NCI-H187 (cell line): ENCODE data around the gene CFAP20DC.
"Not testable (repeated sequence)": the region's sequence is repeated elsewhere in the genome, so short reads cannot be mapped to it uniquely, and the experiment has no call there.

ENCODE experiments used
- DNase-seq, 2 experiments: peaks; one replicate each; lab custom pipeline; 2025; lab: John Stamatoyannopoulos, UW

The CFAP20DC gene

DNA sequence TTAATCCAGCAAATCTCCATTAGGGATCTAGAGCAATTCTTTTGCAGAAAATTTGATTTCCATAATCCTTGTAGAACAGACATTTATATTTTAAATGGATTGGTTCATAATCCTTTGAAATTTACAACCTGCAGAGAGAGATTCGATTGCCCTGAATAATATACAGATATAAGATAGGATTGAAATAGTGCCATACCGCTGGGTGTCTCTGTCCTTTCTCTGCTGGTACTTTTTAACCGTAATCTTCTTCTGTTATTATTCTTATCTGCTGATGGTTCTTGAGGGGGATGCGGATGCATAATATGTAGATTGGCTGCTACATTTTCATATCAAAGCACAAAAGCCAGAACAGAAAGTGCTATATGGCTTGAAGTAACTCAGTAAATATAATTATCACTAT, 182.2 kb downstream of the CFAP20DC start:
- DNase-seq = no peak

DNA sequence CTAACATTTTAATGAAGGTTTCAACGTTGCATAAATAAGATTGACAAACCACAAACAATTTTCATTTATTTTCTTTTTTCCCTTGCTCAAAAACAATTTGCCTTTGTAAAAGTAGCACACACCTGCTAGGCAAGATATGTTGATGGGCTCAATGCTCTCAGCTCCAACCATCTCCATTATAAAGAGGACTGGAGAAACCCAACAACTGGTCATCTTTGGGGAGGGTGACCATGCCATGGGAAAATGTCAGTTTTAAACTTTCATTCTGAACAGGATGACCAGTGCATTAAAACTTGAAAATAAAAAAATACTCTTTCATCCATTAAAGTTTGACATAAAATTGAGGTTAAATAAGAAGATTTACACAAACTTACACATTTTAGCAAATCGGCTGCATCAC, 183.7 kb downstream of the CFAP20DC start:
- no peak for DNase-seq

DNA sequence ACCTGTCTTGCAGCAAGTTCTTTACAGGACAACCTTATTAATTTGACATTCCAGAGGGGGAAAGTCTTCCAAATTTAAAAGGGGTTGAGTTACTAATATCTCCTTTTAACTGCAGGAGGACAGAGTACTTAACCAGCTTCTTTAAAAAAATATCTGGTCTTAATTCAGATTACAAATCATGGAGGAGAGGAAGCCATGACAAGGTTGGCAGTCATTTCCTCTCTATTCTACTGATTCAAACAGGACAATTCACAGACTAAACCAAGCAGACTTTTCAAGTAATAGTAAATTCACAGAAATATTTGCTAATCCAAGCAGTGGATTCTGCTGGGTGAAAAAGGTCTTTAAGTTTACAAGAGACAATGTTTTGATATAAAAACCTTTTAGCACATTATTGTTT, 185.3 kb downstream of the CFAP20DC start:
- no peak for DNase-seq

DNA sequence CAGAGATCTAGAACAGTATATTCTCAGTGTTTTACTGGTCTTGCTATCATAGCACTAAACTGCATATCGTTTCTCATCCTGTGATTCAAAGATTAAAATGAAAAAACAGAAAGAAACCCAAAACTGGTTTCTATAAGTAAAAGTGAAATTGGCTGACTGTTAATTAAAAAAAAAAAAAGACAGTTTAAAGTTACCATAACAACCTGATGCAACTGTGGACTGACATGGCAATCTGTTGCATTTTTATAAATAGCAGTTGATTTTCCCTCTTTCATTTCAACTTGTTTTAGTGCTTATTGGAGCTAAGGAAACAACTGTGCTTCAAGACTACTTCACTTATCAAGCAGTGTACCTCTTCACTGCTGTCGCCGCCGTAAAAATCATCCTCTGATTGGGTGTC, 186.6 kb downstream of the CFAP20DC start:
- no peak for DNase-seq

DNA sequence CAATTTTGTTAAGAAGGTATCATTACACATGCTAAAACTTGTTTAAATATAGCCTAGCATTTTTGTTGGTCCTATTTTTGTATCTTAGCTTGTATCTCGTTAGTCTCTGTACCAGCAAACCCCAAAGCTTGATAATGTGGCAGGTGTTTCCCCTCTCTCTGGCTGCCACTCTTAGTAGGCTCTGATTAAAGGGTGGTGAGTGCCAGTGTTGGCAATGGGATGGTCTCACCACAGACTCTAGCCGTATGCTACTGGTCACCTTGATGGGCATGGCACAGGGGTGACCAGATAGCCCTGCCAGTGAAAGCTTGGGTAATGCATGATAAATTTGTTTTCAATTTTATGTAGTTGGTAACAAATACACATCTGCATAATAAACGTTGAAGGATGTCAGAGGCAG, 188.3 kb downstream of the CFAP20DC start:
- no peak for DNase-seq

DNA sequence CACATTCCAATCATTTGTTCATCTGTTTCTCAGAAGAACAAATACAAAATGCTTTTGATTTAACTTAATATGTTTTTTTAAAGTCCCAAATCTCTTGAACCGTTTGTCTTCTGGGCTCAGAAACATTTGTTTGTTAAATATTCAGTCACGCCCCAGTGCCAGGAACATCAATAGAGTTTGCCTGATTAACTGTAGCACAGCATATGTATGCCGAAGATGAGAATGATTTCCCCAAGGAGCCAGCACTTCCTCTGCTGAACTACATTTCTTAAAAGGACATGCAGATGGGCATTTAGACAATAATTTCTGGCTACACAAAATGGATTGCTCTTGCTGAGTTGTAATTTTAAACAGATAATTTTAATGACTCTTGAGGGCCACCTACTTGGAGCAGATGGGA, 191.7 kb downstream of the CFAP20DC start:
- DNase-seq = no peak

DNA sequence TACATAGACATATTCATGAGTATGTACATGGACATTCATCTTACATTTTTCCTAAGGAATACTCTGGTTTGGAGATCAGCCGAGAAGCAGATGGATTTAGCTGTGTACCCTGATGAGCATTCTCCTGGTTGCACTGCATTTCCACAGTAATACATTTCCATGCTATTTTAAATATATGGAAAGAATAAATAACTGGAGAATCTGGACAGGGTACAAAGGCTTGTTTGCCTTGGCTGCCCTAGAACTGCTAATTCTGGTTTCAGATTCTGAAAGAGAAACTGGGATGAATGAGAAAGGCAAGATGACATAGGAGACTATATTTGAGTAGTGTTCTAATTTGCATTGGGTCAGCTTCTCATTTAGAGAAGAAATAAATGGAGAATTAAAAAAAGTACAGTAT, 192.4 kb downstream of the CFAP20DC start:
- DNase-seq = no peak

DNA sequence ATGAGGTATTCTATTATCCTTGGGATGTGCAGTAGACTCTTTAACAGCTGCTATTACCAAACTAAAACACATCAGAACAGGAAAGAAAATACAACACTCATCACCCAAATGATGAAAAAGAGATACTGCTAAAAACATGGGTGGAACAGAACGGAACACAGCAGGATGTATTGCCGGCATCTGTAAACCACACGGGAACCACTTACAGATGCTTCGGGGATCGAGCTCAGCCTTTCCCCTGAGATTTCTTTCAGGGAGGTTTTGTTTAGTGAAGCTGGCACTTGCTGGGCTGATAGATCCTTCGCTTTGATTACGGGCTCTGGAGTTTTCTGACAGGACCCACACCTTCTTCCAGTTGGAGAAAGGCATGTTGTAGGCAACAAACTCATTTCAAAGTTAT, 201.0 kb downstream of the CFAP20DC start:
- DNase-seq = no peak

DNA sequence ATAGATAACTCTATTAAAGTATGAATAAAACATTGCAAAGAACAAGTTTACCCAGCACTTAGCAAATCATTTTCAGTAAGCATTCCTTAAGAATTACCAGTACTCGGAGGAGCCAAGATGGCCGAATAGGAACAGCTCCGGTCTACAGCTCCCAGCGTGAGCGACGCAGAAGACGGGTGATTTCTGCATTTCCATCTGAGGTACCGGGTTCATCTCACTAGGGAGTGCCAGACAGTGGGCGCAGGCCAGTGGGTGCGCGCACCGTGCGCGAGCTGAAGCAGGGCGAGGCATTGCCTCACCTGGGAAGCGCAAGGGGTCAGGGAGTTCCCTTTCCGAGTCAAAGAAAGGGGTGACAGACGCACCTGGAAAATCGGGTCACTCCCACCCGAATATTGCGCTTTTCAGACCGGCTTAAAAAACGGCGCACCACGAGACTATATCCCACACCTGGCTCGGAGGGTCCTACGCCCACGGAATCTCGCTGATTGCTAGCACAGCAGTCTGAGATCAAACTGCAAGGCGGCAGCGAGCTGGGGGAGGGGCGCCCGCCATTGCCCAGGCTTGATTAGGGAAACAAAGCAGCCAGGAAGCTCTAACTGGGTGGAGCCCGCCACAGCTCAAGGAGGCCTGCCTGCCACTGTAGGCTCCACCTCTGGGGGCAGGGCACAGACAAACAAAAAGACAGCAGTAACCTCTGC, 207.6 kb downstream of the CFAP20DC start:
- not testable (repeated sequence) for DNase-seq

DNA sequence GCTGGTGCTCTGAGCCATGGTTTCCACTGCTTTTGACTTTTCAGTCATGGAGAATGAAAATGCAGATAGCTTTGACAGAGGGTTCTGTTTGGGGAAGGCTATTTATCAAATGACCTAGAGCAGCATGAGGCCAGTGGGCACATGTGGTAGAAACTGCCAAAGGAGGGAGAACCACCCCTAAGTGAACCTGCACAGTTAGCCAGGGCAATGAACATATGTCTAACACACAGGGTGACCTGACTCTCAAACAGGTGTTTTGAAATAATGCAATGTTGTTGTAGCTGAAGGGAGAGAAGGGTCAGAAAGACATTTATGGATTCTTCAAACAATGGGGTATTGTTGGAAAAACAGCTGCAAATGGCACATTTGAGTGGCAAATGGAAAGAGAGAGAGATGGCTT, 208.9 kb downstream of the CFAP20DC start:
- no peak for DNase-seq

DNA sequence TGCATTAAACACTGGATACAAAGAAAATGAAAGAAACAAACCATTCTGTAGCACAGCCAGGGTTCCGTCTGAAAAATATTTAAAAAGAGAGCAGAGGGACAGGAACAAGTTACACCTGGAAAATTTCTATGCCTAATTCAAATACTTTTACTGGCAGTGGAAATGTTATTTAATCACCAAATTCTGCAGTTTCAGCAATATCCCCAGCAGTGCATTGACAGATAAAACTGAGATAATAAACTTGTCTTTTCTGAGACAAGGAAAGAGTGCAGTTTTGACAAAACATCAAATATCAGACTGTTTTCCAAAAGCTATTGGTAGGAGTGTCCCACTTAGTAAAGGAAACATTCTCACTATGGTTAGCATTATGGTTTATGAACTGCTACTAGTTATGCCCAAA, 209.9 kb downstream of the CFAP20DC start:
- DNase-seq = no peak

DNA sequence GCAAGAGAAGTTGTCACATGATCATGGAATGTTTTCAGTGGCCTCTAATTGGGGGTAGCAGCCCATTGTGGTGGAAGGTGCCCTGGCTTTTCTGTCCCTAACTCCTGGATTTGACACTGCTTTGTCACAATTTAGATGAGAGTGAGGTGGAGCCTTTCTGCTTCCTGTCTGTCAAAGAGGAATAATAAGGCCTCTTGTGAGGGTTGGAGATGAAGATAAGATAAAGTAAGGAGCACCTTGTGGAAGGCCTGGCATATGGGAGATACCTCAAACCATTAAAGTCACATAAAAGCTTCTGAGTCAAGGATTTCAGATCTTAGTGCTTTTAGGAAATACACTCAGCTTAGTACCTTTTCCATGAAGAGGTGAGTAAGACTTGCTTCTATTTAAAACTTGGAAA, 210.6 kb downstream of the CFAP20DC start:
- no peak for DNase-seq

DNA sequence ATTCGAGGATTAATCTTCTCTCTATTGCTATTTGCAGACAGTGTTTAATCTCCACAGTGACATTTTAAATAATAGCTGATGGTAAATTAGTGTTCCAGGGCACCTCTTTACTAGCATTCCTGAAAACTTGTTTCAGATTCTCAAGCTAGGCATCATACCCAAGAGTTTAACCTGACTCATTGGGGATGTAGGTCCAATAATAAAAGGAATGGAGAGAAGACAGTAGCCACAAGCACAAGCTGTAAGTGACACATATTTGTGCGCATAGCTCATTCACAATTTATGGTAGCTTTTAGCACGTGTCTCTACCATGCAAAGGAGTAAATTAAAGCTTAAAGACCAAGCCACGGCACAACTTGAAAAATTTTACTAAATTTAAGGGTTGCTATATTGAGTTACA, 212.0 kb downstream of the CFAP20DC start:
- DNase-seq = no peak

DNA sequence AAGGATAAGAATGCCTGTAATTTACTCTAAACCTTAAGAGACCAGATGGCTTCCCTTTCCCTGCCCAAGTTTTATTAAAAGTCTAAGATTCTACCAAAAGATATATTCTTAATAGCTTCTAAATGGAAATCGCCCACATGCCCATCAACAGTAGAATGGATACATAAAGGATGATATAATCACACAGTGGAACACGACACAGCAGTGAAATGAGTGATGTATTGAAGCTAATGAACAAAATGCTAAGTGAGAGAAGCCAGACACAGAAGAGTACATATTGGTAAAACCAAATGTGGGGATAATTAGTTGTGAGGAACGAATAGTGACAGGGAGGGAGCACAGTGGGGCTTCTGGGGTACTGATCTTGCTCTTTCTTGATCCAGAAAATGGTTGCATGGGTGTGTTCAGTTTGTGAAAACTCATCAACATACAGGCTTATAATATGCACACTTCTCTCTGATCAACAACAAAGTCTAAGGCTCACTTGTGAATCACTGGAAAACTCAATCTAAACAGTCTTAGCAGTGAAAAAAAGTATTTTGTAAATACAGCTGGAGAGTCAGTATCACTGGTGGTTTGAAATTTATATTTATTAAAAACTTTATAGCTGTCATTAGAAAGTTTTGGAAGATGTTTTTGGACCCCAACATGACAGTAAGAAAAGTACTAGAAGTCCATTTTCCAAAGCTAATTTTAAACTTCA, 212.5 kb downstream of the CFAP20DC start:
- no peak for DNase-seq

DNA sequence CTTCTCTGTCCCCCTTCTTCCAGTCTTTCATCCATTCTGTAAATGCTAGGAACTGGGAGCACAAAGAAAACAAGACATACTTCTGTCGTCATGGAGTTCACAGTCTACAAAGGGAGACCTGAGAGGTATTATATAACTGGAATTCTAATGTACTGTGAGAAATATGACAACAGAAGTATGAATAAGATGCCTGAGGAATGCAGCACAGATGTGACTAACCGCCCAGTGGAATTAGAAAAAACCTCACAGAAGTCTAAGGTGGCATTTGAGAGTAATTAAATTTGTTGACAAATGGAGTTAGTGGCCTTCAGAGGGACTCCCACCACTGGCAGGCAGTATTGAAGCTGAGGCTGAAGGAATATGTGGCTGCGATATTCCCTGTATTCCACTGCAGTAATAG, 214.7 kb downstream of the CFAP20DC start:
- no peak for DNase-seq

DNA sequence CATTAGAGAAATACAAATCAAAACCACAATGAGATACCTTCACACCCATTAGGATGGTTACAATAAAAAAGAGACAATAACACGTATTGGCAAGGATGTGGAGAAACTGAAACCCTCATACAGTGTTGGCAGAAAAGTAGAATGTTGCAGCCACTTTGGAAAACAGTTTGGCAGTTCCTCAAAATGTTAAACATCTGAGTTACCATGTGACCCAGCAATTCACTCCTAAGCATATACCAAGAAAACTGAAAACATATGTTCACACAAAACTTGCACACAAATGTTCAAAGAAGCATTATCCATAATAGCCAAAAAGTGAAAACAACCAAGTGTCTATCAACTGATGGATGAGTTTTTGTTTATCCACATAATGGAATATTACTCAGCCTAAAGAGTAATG, 216.3 kb downstream of the CFAP20DC start:
- DNase-seq = no peak

DNA sequence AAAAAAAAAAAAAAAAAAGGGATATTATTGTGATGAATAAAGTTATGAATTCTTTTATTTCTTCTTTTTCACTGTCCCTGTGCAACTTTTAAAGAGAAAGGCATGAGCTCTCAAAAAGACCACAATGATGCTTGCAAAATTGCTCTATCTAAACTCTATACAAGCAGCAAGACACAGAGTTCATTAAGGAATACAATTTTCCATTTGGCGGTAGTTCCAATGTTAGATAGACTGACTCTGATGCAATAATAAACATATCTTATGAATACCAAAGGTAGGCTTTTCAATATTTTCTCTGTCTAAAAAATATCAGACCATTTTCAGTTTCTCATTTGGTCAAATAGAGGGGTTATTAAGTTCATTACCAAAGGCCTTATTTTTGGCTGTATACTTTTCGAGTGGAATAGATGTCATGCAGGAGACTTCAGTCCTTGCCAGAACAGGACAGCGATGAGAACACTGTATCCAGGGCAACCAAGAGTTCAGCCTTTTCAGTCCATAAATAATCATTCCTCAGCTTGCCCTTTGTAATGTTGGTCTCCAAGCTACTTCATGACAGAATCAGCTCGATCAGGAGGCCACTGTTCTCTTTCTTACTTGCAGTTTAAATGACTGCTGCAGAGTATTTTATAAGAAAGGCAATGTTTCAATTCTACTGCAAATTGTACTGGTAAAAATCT, 220.4 kb downstream of the CFAP20DC start:
- DNase-seq = no peak

DNA sequence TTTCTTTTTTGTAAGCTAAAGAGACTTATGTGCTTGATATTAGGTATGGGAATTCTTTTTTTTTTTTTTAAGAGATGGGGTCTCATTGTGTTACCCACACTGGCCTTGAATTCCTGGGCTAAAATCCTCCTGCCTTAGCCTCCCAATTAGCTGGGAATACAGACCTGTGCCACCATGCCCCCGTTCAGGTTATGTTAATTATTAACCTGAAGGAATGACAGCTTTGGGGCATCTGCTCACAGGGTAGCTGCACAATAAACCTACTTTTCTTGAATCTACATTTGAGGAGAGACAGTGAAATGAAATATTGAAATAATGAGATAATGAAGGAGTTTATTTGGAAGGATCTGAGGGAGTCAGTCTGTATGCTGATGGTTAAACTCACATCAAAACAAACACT, 225.0 kb downstream of the CFAP20DC start:
- DNase-seq = no peak

DNA sequence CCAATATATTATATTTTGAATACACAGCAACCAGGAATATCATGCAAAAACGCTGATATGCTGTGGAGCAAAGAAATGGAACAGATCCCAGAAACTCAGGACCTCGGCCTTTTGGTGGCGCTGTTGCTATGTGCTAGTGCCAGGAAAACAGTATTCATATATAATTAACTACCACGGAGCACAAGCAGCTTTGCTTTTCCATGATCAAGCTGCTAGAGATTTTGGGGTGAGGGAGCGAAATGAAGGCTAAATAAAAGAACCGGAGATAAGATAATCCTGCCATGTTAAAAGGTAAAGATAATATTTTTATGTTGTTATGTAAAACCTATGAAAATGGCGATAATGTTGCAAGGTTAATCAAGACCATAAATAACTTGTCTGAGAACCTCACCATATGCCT, 225.5 kb downstream of the CFAP20DC start:
- DNase-seq = peak in 1 of 2 experiments; percentile 1

DNA sequence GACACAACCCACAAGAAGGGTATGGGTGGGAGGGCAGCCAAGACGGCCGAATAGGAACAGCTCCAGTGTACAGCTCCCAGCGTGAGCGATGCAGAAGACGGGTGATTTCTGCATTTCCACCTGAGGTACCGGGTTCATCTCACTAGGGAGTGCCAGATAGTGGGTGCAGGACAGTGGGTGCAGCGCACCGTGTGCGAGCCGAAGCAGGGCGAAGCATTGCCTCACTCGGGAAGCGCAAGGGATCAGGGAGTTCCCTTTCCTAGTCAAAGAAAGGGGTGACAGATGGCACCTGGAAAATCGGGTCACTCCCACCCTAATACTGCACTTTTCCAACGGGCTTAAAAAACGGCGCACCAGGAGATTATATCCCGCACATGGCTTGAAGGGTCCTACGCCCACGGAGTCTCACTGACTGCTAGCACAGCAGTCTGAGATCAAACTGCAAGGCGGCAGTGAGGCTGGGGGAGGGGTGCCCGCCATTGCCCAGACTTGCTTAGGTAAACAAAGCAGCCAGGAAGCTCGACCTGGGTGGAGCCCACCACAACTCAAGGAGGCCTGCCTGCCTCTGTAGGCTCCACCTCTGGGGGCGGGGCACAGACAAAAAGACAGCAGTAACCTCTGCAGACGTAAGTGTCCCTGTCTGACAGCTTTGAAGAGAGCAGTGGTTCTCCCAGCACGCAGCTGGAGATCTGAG, 243.1 kb downstream of the CFAP20DC start:
- DNase-seq = not testable (repeated sequence)

DNA sequence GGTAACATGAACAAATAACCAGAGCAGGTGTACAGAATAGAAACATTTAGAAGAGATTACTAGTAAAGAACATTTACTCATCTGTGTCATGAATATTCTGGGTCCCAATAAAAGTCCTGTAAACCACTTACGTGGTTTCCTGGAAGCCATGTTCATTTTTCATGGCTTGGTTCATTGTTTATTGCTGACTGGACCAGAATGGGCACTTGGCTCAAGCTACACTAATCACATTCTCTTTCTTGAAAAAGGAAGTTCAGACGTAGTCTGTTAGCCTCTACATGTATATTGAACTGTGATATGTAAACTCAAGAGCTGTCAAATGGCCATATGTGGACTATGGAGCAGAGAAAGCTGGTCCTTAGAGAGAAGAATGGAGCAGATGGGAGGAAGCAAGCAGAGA, 244.9 kb downstream of the CFAP20DC start:
- DNase-seq = no peak

DNA sequence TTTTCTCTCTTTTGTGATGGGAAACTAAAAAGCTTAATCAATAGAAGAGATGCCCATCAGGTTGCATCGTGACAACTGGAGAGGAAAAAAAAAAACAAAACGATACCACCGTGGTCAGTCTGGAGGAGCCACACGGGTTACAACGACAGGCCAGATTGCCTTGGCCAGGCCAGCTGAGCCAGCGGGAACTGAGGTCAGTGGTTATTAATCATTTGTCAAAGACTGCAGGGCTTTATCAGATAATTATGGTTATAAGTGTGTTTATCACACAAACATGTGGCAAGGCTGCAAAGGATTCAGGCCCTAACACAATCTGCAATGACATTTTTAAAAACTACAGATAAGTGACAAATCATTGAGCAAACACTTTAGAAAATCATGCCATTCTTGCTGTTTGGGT, 248.3 kb downstream of the CFAP20DC start:
- no peak for DNase-seq

DNA sequence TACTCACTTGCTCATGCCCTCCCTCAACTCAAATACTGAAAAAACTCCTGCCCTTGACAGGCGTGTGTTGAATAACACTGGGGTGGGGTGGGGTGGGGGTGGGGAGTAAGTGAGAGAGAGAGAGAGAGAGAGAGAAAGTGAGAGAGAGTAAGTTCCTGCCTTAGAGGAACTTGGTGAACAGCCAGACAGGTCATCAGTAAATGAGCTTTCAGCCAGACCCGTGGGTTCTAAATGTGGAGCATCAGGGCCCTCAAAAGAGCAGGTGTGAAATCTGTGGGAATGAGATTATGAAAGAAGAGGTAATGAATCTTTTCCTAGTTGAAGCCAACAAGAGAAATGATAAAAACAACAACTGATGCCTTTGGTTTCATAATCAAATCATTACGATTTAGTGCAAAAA, 248.9 kb downstream of the CFAP20DC start:
- DNase-seq = no peak
